Small intestine (tissue), 16 donors: Measurements from ENCODE around the gene FOXM1. TPM values are rescaled to one million over a fixed set of nuclear protein-coding genes. Genes with fewer than 3 reads are reported as not detected.
A peak's percentile ranks its signal among the peaks of the same experiment; 100 is the strongest.

ENCODE experiments used
- DNase-seq, 2 donors: peaks; one replicate each; pipeline versions ENCODE4 v3.0.0 to v3.0.0-alpha.2; 2013
- FAIRE-seq: peaks from 2 replicates; lab custom pipeline; 2012; peaks lifted over from hg19 to GRCh38; lab: Jason Lieb, UNC
- H3K27ac ChIP-seq, 3 donors: one replicate each; pipeline ENCODE4 v1.5.1; 2013; ENCODE audit warnings: low read length in 2 of 3, mild to moderate bottlenecking in 2 of 3, control low read depth in 1 of 3, inconsistent platforms in 1 of 3, low read depth in 1 of 3, moderate library complexity in 1 of 3
- H3K27me3 ChIP-seq, 3 donors: one replicate each; pipeline ENCODE4 v1.6.1; 2013; ENCODE audit warnings: low read length in 3 of 3, inconsistent platforms in 1 of 3; ENCODE audit not compliant: control insufficient read depth in 3 of 3, insufficient read depth in 3 of 3
- H3K36me3 ChIP-seq, 3 donors: one replicate each; pipeline ENCODE4 v1.6.1; 2013; ENCODE audit warnings: low read length in 3 of 3, inconsistent platforms in 1 of 3, low read depth in 1 of 3, mild to moderate bottlenecking in 1 of 3, moderate library complexity in 1 of 3; ENCODE audit not compliant: control insufficient read depth in 3 of 3, insufficient read depth in 2 of 3
- H3K4me1 ChIP-seq, 3 donors: one replicate each; pipeline ENCODE4 v1.6.1; 2013; ENCODE audit warnings: low read length in 2 of 3, inconsistent platforms in 1 of 3, low read depth in 1 of 3, mild to moderate bottlenecking in 1 of 3, moderate library complexity in 1 of 3; ENCODE audit not compliant: control insufficient read depth in 3 of 3, insufficient read depth in 2 of 3
- H3K4me3 ChIP-seq, 3 donors: one replicate each; pipeline ENCODE4 v1.5.1; 2013; ENCODE audit warnings: low read length in 3 of 3, control low read depth in 1 of 3, inconsistent platforms in 1 of 3, low read depth in 1 of 3, mild to moderate bottlenecking in 1 of 3, moderate library complexity in 1 of 3
- H3K9me3 ChIP-seq, 2 donors: one replicate each; pipeline ENCODE4 v1.6.1; 2013; ENCODE audit warnings: low read depth in 1 of 2, low read length in 1 of 2; ENCODE audit not compliant: control insufficient read depth in 2 of 2, insufficient read depth in 1 of 2
- WGBS, 3 donors: extraction: QIAGEN DNeasy Blood & Tissue Kit; methylation state at CpG; one replicate each; pipeline ENCODE4 v1.1.7; 2013; 5-methylcytosine and 5-hydroxymethylcytosine counted together
- long read RNA-seq, 10 donors: transcript quantifications; one replicate each; lab custom pipeline, GENCODE V29; 2026
- polyA plus RNA-seq, 4 donors: library from polyadenylated mRNA; stranded (reverse) in 3 of 4; unstranded in 1 of 4; fragments of 200-250 nt in 3 of 4; fragments of 120-200 nt in 1 of 4; gene quantifications; one replicate each; pipeline versions ENCODE4 v1.2.1 to v1.2.3, GENCODE V29; 2013
- donor health status: healthy with polysubstance abuse.
- donor health status: control.
- donor health status: control.
- donor health status: Bipolar disorder and iron deficiency.
- donor health status: healthy.

FOXM1 gene
- polyA plus RNA-seq: 10 to 100 TPM in 2 of 4 donors, 1 to 10 TPM in 2; 2.4 to 38.8 (median 10.3) TPM
- long read RNA-seq, donor 1, partial matches to known transcripts: 0 of 38 reads
- long read RNA-seq, donor 1, other reads (novel, unspliced or antisense): 36 of 38 reads
- long read RNA-seq, donor 2: 0 reads
- long read RNA-seq, donor 3: 0 reads
- long read RNA-seq, donor 4, partial matches to known transcripts: 0 of 1 reads
- long read RNA-seq, donor 4, other reads (novel, unspliced or antisense): 0 of 1 reads
- long read RNA-seq, donor 5: 0 reads
- long read RNA-seq, donor 6, partial matches to known transcripts: 0 of 1 reads
- long read RNA-seq, donor 6, other reads (novel, unspliced or antisense): 0 of 1 reads
- long read RNA-seq, donor 7: 0 reads
- long read RNA-seq, donor 8: 0 reads
- long read RNA-seq, donor 9, partial matches to known transcripts: 0 of 1 reads
- long read RNA-seq, donor 9, other reads (novel, unspliced or antisense): 0 of 1 reads
- long read RNA-seq, donor 10: 0 reads

- FAIRE-seq (no peak), DNase-seq (peak; percentile 90 to 94)
- WGBS, 3 donors: 0 to 1% (median 0%) methylated on average over 56 to 70 of the region's 70 CpGs
- peak within 1 kb of the TSS; percentile 91 to 97 (median 93) for H3K27ac ChIP-seq
- H3K4me1 ChIP-seq: peaks cover 0 to 10% (median 4%) of the 10 kb centered on the region in 3 donors
- peak within 1 kb of the TSS; percentile 83 to 98 (median 90) for H3K4me3 ChIP-seq
- H3K27me3 ChIP-seq: no peaks in the 10 kb centered on the region
- H3K9me3 ChIP-seq: no peaks in the 10 kb centered on the region
- peaks cover 0 to 19% (median 0%) of the 10 kb centered on the region in 3 donors for H3K36me3 ChIP-seq
Observed at GRCh38 chr12:2877047-2877952, at the start of gene FOXM1, which contains the start of gene RHNO1. Gene FOXM1, minus strand, starts transcription at chr12:2877174. Its CDS starts 2,696 bp downstream, at chr12:2874478. Gene RHNO1, plus strand, starts transcription at chr12:2877223. Its CDS starts 8,144 bp downstream, at chr12:2885367.

GRCh38 chr12:2925322-2925995, 48.5 kb upstream of the FOXM1 start:
- FAIRE-seq (no peak), DNase-seq (no peak)
- Histone ChIP-seq H3K27ac (no peak overlapping the region), H3K4me1 (no peaks in the 10 kb centered on the region), H3K36me3 (peaks cover 0 to 23% (median 2%) of the 10 kb centered on the region in 3 donors), H3K27me3 (no peaks in the 10 kb centered on the region), H3K9me3 (no peaks in the 10 kb centered on the region), H3K4me3 (no peak overlapping the region)
- 82 to 89% (median 86%) methylated on average over 6 of the region's 6 CpGs for WGBS, 3 donors

GRCh38 chr12:2924019-2924418, 47.0 kb upstream of the FOXM1 start:
- FAIRE-seq (no peak), DNase-seq (no peak)
- H3K27ac ChIP-seq: no peak overlapping the region
- H3K27me3 ChIP-seq: no peaks in the 10 kb centered on the region
- H3K4me1 ChIP-seq: no peaks in the 10 kb centered on the region
- no peak overlapping the region for H3K4me3 ChIP-seq
- H3K36me3 ChIP-seq: peaks cover 0 to 24% (median 2%) of the 10 kb centered on the region in 3 donors
- H3K9me3 ChIP-seq: no peaks in the 10 kb centered on the region
- 94 to 95% (median 95%) methylated on average over 3 of the region's 3 CpGs for WGBS, 3 donors

GRCh38 chr12:2923057-2923456, 46.1 kb upstream of the FOXM1 start:
- Histone ChIP-seq H3K36me3 (peaks cover 0 to 24% (median 2%) of the 10 kb centered on the region in 3 donors), H3K4me1 (no peaks in the 10 kb centered on the region), H3K27ac (no peak overlapping the region), H3K4me3 (no peak overlapping the region), H3K9me3 (no peaks in the 10 kb centered on the region), H3K27me3 (no peaks in the 10 kb centered on the region)
- DNase-seq (no peak), FAIRE-seq (no peak)
- WGBS, 3 donors: 96 to 99% (median 97%) methylated on average over 9 of the region's 9 CpGs

- no peak for FAIRE-seq
- no peak overlapping the region for H3K27ac ChIP-seq
- WGBS, 3 donors: 94 to 98% (median 95%) methylated on average over 2 of the region's 2 CpGs
Observed at GRCh38 chr12:2922329-2922728, 45.4 kb upstream of the FOXM1 start.

GRCh38 chr12:2919249-2919648, 42.3 kb upstream of the FOXM1 start:
- FAIRE-seq (no peak), DNase-seq (no peak)
- no peaks in the 10 kb centered on the region for H3K27me3 ChIP-seq
- no peak overlapping the region for H3K27ac ChIP-seq
- no peak overlapping the region for H3K4me3 ChIP-seq
- no peaks in the 10 kb centered on the region for H3K4me1 ChIP-seq
- WGBS, 3 donors: 69 to 91% (median 90%) methylated on average over 2 of the region's 2 CpGs
- H3K36me3 ChIP-seq: peaks cover 0 to 19% (median 2%) of the 10 kb centered on the region in 3 donors
- no peaks in the 10 kb centered on the region for H3K9me3 ChIP-seq

More at GRCh38 chr12:2922329-2922728, 45.4 kb upstream of the FOXM1 start:
- Histone ChIP-seq H3K36me3 (peaks cover 0 to 24% (median 2%) of the 10 kb centered on the region in 3 donors), H3K27me3 (no peaks in the 10 kb centered on the region), H3K9me3 (no peaks in the 10 kb centered on the region), H3K4me1 (no peaks in the 10 kb centered on the region), H3K4me3 (no peak overlapping the region)
- no peak for DNase-seq

GRCh38 chr12:2912216-2912575, 35.2 kb upstream of the FOXM1 start:
- Histone ChIP-seq H3K4me3 (no peak overlapping the region), H3K4me1 (no peaks in the 10 kb centered on the region), H3K27ac (no peak overlapping the region), H3K27me3 (no peaks in the 10 kb centered on the region), H3K9me3 (no peaks in the 10 kb centered on the region), H3K36me3 (peaks cover 0 to 10% (median 2%) of the 10 kb centered on the region in 3 donors)
- 93 to 97% (median 95%) methylated on average over 3 of the region's 3 CpGs for WGBS, 3 donors
- DNase-seq: no peak
- no peak for FAIRE-seq
